Loucy (cell line): Measurements from ENCODE around the gene PRR23E.

Experiments used
- H2AFZ ChIP-seq: fragments of 200-600 bp; sonication (generic); 2 replicates; pipeline ENCODE4 v1.6.0; 2016; ENCODE audit warnings: antibody characterized with exemption, mild to moderate bottlenecking, low read length, moderate library complexity
- H3F3A ChIP-seq: fragments of 200-600 bp; 2 replicates; pipeline ENCODE4 v1.6.0; 2016; ENCODE audit warnings: antibody characterized with exemption, low read depth, mild to moderate bottlenecking
- H3K27me3 ChIP-seq: fragments of 200-600 bp; sonication (generic); 2 replicates; pipeline ENCODE4 v1.6.1; 2014; ENCODE audit warnings: low read length, mild to moderate bottlenecking; ENCODE audit not compliant: insufficient read depth, poor library complexity, severe bottlenecking
- H3K36me3 ChIP-seq: fragments of 200-600 bp; sonication (generic); 2 replicates; pipeline ENCODE4 v1.6.1; 2016; ENCODE audit warnings: low read length; ENCODE audit not compliant: insufficient read depth
- H3K4me1 ChIP-seq: fragments of 200-600 bp; sonication (generic); 2 replicates; pipeline ENCODE4 v1.5.1; 2014; ENCODE audit warnings: low read length, mild to moderate bottlenecking; ENCODE audit not compliant: insufficient read depth, poor library complexity, severe bottlenecking
- H3K4me2 ChIP-seq: fragments of 200-600 bp; sonication (generic); 2 replicates; pipeline ENCODE4 v1.6.0; 2014; ENCODE audit warnings: antibody characterized with exemption, low read length, low read depth, mild to moderate bottlenecking; ENCODE audit not compliant: poor library complexity, severe bottlenecking
- H3K4me3 ChIP-seq: fragments of 200-600 bp; sonication (generic); 2 replicates; pipeline ENCODE4 v1.5.1; 2014; ENCODE audit warnings: low read length, mild to moderate bottlenecking, mixed read lengths; ENCODE audit not compliant: poor library complexity, severe bottlenecking
- H3K79me2 ChIP-seq: fragments of 200-600 bp; sonication (generic); 2 replicates; pipeline ENCODE4 v1.6.1; 2014; ENCODE audit warnings: low read length; ENCODE audit not compliant: insufficient read depth
- H3K9ac ChIP-seq: fragments of 200-600 bp; sonication (generic); 2 replicates; pipeline ENCODE4 v1.6.0; 2014; ENCODE audit warnings: mild to moderate bottlenecking, low read depth, low read length, moderate library complexity; ENCODE audit not compliant: poor library complexity, severe bottlenecking
- H3K9me2 ChIP-seq: fragments of 200-600 bp; sonication (generic); replicated peaks from 2 replicates; pipeline ENCODE4 v1.6.1; 2016; ENCODE audit warnings: low read depth, low read length, mixed read lengths
- H3K9me3 ChIP-seq: fragments of 200-600 bp; sonication (generic); 2 replicates; pipeline ENCODE4 v1.6.1; 2014; ENCODE audit warnings: mild to moderate bottlenecking, antibody characterized with exemption, low read length, low read depth; ENCODE audit not compliant: insufficient read depth
- H4K20me1 ChIP-seq: fragments of 200-600 bp; sonication (generic); 2 replicates; pipeline ENCODE4 v1.6.0; 2014; ENCODE audit warnings: antibody characterized with exemption, low read length, mild to moderate bottlenecking; ENCODE audit not compliant: insufficient read depth, poor library complexity, severe bottlenecking
- EZH2phosphoT487 ChIP-seq: fragments of 200-600 bp; IDR thresholded peaks from 2 replicates; pipeline ENCODE4 v1.6.1; 2018; ENCODE audit warnings: antibody characterized with exemption, mild to moderate bottlenecking, moderate library complexity, borderline replicate concordance
- TF ChIP-seq, protein P1 (sequence below): fragments of 200-600 bp; sonication (generic); conservative IDR thresholded peaks from 2 replicates; pipeline ENCODE4 v1.5.1; 2014; ENCODE audit warnings: mild to moderate bottlenecking, antibody characterized with exemption, low read length

PRR23E gene

DNA sequence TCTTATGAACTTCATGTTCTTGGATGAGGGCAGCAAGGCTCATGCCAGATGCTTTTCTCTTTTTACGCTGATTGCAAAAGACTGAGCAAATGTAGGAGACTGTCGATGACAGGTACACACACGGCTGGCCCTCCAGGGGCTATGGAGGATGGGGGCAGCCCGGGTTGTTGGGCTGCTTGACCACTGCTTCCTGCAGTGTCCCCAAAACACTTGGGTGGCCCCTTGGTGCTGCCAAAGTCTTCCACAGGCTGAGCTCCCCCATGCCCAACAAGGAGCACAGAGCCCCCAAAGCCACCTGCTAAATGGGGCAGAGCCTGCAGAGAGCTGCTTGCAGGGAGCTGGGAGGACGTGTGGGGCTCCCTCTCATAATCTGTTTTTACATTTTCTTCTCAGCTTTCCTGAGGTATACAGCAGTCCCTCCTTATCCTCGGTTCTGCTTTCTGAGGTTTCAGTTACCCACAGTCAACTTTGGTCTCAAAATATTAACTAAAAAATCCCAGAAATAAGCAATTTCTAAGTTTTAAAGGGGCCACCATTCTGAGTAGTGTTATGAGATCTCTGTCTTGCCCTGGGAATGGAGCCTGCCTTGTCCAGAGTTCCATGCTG lies 7.3 kb downstream of the PRR23E start:
- Histone ChIP-seq H3K4me1 (no peaks in the 10 kb centered on the region), H3K36me3 (peaks cover 12% of the 10 kb centered on the region), H2AFZ (no peak overlapping the region), H3F3A (no peaks in the 10 kb centered on the region), H3K9me2 (no peaks in the 10 kb centered on the region), H3K4me2 (no peak overlapping the region), H3K79me2 (no peaks in the 10 kb centered on the region), H3K27me3 (no peaks in the 10 kb centered on the region), H3K9ac (no peak overlapping the region), H3K4me3 (no peak overlapping the region), H3K9me3 (0 out of 2 replicates have a peak, but pooled peaks cover 6% of the 10 kb centered on the region), H4K20me1 (peaks cover 3% of the 10 kb centered on the region)
- no peak for TF ChIP-seq EZH2phosphoT487
- TF ChIP-seq, protein P1, sequence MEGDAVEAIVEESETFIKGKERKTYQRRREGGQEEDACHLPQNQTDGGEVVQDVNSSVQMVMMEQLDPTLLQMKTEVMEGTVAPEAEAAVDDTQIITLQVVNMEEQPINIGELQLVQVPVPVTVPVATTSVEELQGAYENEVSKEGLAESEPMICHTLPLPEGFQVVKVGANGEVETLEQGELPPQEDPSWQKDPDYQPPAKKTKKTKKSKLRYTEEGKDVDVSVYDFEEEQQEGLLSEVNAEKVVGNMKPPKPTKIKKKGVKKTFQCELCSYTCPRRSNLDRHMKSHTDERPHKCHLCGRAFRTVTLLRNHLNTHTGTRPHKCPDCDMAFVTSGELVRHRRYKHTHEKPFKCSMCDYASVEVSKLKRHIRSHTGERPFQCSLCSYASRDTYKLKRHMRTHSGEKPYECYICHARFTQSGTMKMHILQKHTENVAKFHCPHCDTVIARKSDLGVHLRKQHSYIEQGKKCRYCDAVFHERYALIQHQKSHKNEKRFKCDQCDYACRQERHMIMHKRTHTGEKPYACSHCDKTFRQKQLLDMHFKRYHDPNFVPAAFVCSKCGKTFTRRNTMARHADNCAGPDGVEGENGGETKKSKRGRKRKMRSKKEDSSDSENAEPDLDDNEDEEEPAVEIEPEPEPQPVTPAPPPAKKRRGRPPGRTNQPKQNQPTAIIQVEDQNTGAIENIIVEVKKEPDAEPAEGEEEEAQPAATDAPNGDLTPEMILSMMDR: no peak

DNA sequence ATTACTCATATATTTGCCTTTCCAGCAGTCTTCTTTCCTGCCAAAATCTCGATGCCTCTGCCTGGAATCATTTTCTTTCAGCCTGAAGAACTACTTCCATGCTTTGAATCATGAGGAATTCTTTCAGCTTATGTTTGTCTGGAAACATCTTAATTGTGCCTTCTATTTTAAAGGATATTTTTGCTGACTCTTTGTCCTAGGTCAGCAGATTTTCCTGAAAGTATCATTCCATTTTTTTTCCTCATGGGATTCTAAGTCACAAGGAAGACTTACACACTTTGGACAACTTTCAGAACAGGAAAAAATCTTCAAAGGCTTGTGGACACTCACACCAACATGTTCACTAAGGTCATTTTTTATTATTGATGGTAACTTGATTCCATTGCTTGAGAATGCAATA lies 10.1 kb downstream of the PRR23E start:
- Histone ChIP-seq H3K79me2 (peaks cover 18% of the 10 kb centered on the region; the same call in 1 of the 2 replicates), H4K20me1 (peaks cover 3% of the 10 kb centered on the region), H2AFZ (no peak overlapping the region), H3K4me3 (no peak overlapping the region), H3K9me2 (no peaks in the 10 kb centered on the region), H3K9ac (no peak overlapping the region), H3K4me1 (peaks cover 9% of the 10 kb centered on the region), H3K9me3 (0 out of 2 replicates have a peak, but pooled peaks cover 6% of the 10 kb centered on the region), H3K27me3 (no peaks in the 10 kb centered on the region), H3K4me2 (no peak overlapping the region), H3K36me3 (peaks cover 12% of the 10 kb centered on the region), H3F3A (no peaks in the 10 kb centered on the region)
- TF ChIP-seq, protein P1: no peak
- no peak for TF ChIP-seq EZH2phosphoT487

DNA sequence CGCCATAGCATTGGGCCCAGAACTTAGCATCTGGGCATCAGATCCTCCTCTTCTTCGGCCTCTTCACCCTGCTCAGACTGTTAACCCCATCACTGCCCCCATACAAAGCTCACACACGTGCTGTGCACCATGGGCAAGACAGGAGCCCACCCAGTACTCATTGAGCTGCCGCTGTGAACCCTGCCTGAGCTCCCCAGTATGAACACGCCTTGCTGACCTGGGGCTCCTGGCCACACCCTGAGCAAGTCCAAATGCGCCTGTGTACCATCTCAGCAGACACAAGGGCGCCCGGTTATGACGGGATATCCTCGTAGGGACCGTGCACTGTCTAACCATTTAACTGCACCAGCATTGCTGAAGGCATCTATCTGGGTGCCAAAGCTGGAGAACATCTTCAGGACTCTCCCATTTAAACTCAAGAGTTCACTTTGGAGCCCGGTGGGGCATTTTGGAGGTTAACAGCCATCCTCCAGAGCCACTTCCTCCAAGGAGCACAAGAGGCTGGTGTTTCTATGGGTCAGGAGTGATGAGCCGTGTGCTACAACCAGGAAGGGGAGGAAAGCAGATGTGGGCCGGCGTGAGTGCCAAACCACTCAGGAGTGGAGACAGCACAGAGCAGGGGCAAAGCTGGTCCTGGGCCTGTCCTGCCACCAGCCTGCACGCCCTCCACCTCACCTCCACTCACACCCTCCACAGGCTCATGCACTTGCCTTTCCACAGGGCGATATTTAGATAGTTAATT lies 12.1 kb downstream of the PRR23E start:
- Histone ChIP-seq H3K27me3 (no peaks in the 10 kb centered on the region), H3K9ac (no peak overlapping the region), H3K4me3 (no peak overlapping the region), H3K4me2 (no peak overlapping the region), H3K9me2 (no peaks in the 10 kb centered on the region), H3K79me2 (peaks cover 38% of the 10 kb centered on the region), H3K4me1 (peaks cover 24% of the 10 kb centered on the region), H3F3A (no peaks in the 10 kb centered on the region), H2AFZ (no peak overlapping the region), H3K9me3 (0 out of 2 replicates have a peak, but pooled peaks cover 6% of the 10 kb centered on the region), H4K20me1 (peaks cover 8% of the 10 kb centered on the region), H3K36me3 (peaks cover 12% of the 10 kb centered on the region)
- no peak for TF ChIP-seq EZH2phosphoT487
- TF ChIP-seq, protein P1: no peak
